Activated naive CD4-positive, alpha-beta T cell treated with anti-CD3 and anti-CD28 coated beads, Interleukin-2, amount 10 ng/mL, durations not matched to agents 7 days and 5 days (primary cell): ENCODE measurements around the gene ADAMTSL5.
A peak's percentile ranks its signal among the peaks of the same experiment; 100 is the strongest.

Experiments used
- CTCF ChIA-PET: fragments of 350-600 bp; sonication (Branson Sonifier 250); formaldehyde crosslinking; loops from one replicate; lab custom pipeline; 2021; ENCODE audit warnings: antibody characterized with exemption; lab: Charles Lee
- DNase-seq: peaks from one replicate; pipeline ENCODE4 v3.0.0-alpha.2; 2020
- H3K27ac Mint-ChIP-seq: one replicate; pipeline ENCODE4 v1.8.0; 2021; ENCODE audit warnings: mild to moderate bottlenecking, moderate library complexity, mixed read lengths
- H3K27me3 Mint-ChIP-seq: one replicate; pipeline ENCODE4 v1.8.0; 2021; ENCODE audit warnings: mild to moderate bottlenecking, mixed read lengths
- H3K36me3 Mint-ChIP-seq: one replicate; pipeline ENCODE4 v1.8.0; 2021; ENCODE audit warnings: mixed read lengths
- H3K4me1 Mint-ChIP-seq: one replicate; pipeline ENCODE4 v1.8.0; 2021; ENCODE audit warnings: mixed read lengths
- H3K4me3 Mint-ChIP-seq: one replicate; pipeline ENCODE4 v1.8.0; 2021; ENCODE audit warnings: mild to moderate bottlenecking, moderate library complexity, mixed read lengths
- H3K9me3 Mint-ChIP-seq: one replicate; pipeline ENCODE4 v1.8.0; 2021; ENCODE audit warnings: mixed read lengths

ADAMTSL5 gene

GRCh38 chr19:1490311-1491113 is 22.3 kb downstream of the ADAMTSL5 start, which contains the start of gene PCSK4:
Gene PCSK4 (minus strand): TSS chr19:1490350. CDS start chr19:1490346, 4 bp downstream.
- peaks cover 18% of the 10 kb centered on the region for H3K4me1 Mint-ChIP-seq

DNA sequence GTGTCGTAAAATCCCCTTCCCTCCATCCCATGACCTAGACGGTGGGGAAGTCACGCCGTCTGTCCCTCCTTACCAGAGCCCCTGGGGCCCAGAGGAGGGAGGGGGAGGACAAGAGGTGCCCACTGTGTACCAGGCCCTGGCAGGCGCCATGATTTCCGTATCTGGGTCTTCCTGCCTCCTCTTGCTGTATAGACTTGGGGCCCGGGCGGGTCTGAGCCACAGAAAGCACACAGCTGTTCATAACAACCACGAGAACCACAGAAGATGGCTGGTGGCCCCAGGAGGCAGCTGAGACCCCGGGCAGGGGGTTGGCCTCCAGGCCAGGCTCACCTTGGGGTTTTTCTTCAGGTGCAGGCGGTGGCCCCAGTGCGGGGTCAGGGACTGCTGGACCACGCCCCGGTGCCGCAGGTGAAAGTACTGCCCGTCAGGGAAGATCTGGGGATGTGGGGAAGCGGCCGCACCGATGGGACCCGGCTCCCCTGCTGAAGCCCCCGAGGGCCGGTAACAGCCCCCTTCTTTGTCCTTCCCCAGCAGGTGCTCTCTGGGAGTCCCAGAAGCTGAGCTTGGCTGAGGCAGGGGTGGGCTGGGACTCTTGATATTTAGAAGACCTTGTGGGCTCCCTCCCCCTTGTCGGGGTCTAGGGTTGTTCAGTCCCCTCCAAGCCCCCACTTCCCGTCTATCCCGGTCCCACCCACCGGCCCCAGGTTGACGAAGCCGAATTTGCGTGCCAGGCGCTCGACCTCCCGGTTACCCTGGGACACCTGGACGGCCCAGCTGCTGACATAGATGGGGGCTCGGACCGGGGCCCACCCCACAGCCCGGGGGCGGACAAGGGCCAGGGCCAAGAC is 23.1 kb downstream of the ADAMTSL5 start:
- H3K4me1 Mint-ChIP-seq: peaks cover 18% of the 10 kb centered on the region

More at GRCh38 chr19:1490311-1491113, 22.3 kb downstream of the ADAMTSL5 start, which contains the start of gene PCSK4:
- peak; percentile 98 for DNase-seq
- H3K9me3 Mint-ChIP-seq: no peaks in the 10 kb centered on the region
- H3K27me3 Mint-ChIP-seq: peaks cover 38% of the 10 kb centered on the region
- peak within 1 kb of the TSS; percentile 85 for H3K4me3 Mint-ChIP-seq
- peak within 1 kb of the TSS; percentile 83 for H3K27ac Mint-ChIP-seq
- H3K36me3 Mint-ChIP-seq: no peaks in the 10 kb centered on the region
- CTCF ChIA-PET: interaction anchor here (1.0 kb wide), 1 partner anchor 15 kb away, joined by 3 read pairs; no protein-coding TSS in a partner anchor

GRCh38 chr19:1488282-1488601 is 24.6 kb downstream of the ADAMTSL5 start:
- no peaks in the 10 kb centered on the region for H3K9me3 Mint-ChIP-seq
- H3K4me3 Mint-ChIP-seq: no peak overlapping the region
- peaks cover 18% of the 10 kb centered on the region for H3K4me1 Mint-ChIP-seq
- no peaks in the 10 kb centered on the region for H3K36me3 Mint-ChIP-seq
- no peak for DNase-seq
- CTCF ChIA-PET: no interaction called here
- peaks cover 30% of the 10 kb centered on the region for H3K27me3 Mint-ChIP-seq
- H3K27ac Mint-ChIP-seq: no peak overlapping the region

More for the DNA sequence above, 23.1 kb downstream of the ADAMTSL5 start:
- H3K9me3 Mint-ChIP-seq: no peaks in the 10 kb centered on the region
- CTCF ChIA-PET: no interaction called here
- peaks cover 38% of the 10 kb centered on the region for H3K27me3 Mint-ChIP-seq
- peak overlapping the region; percentile 70 for H3K27ac Mint-ChIP-seq
- H3K36me3 Mint-ChIP-seq: no peaks in the 10 kb centered on the region
- peak overlapping the region; percentile 85 for H3K4me3 Mint-ChIP-seq
- peak; percentile 34 for DNase-seq

GRCh38 chr19:1487576-1488281 is 25.1 kb downstream of the ADAMTSL5 start:
- no peak overlapping the region for H3K27ac Mint-ChIP-seq
- peaks cover 25% of the 10 kb centered on the region for H3K27me3 Mint-ChIP-seq
- H3K9me3 Mint-ChIP-seq: no peaks in the 10 kb centered on the region
- DNase-seq: no peak
- H3K4me3 Mint-ChIP-seq: no peak overlapping the region
- peaks cover 18% of the 10 kb centered on the region for H3K4me1 Mint-ChIP-seq
- CTCF ChIA-PET: no interaction called here
- H3K36me3 Mint-ChIP-seq: no peaks in the 10 kb centered on the region

- Mint-ChIP-seq H3K27ac (no peak overlapping the region), H3K4me3 (no peak overlapping the region), H3K27me3 (peaks cover 17% of the 10 kb centered on the region), H3K9me3 (no peaks in the 10 kb centered on the region), H3K36me3 (no peaks in the 10 kb centered on the region), H3K4me1 (peaks cover 17% of the 10 kb centered on the region)
- DNase-seq: no peak
- CTCF ChIA-PET: no interaction called here
Measured at GRCh38 chr19:1486720-1487575, 25.9 kb downstream of the ADAMTSL5 start.

DNA sequence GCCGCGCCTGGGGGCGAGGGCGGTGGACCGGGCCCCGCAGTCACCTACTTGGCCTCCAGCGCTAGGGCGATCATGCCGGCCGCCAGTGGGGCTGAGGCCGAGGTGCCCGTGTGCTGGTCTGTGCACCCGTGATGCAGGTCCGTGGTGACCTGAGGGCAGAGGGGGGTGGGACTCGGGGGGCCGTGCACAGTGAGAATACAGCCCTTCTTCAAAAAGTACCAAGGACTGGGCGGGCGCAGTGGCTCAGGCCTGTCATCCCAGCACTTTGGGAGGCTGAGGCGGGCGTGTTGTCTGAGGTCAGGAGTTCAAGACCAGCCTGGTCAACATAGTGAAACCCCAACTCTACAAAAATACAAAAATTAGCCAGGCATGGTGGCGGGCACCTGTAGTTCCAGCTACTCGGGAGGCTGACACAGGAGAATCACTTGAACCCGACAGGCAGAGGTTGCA is 28.8 kb downstream of the ADAMTSL5 start:
- DNase-seq: no peak
- H3K4me3 Mint-ChIP-seq: no peak overlapping the region
- no peak overlapping the region for H3K27ac Mint-ChIP-seq
- H3K9me3 Mint-ChIP-seq: no peaks in the 10 kb centered on the region
- peaks cover 12% of the 10 kb centered on the region for H3K4me1 Mint-ChIP-seq
- peaks cover 14% of the 10 kb centered on the region for H3K27me3 Mint-ChIP-seq
- peaks cover 1% of the 10 kb centered on the region for H3K36me3 Mint-ChIP-seq
- CTCF ChIA-PET: no interaction called here

DNA sequence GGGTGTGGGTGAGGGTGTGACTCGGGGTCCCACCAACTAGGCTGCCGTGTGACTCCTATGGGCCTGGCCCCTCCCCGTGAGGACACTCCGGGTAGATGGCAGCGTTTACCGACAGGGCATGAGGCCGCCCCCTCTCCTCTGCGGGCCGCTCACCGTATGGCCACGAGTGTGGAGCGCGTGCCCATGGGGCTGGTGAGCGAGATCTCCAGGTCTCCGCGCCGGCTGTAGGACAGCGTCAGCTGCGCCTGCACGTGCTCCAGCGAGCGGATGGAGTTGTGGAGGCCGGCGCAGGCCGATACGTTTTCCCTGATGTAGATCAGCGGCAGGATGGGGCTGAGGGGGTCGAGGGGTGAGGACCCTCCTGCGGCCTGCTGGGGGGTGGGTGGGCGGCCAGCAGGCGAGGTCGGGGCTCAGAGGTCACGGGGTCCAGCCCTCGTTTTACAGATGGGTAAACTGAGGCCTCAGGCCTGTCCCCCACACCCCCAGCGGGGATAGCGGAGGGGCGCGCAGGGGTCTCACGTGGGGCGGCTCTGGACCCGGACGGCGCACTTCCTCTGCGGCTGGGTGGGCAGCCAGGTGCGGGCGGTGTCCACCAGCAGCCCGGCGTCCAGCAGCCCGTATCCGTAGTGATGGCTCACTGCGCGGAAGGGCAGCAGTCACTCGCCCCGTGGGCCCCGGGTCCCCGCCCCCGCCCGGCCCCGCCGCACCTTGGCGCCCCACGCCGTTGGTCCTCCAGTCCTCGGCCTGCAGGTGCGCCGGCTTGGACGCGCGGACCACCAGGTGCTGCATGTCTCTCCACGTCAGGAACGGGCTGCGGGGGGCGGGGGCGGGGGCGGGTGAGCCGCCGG is 29.5 kb downstream of the ADAMTSL5 start:
- no peaks in the 10 kb centered on the region for H3K9me3 Mint-ChIP-seq
- peaks cover 13% of the 10 kb centered on the region for H3K4me1 Mint-ChIP-seq
- H3K36me3 Mint-ChIP-seq: peaks cover 2% of the 10 kb centered on the region
- H3K4me3 Mint-ChIP-seq: no peak overlapping the region
- CTCF ChIA-PET: no interaction called here
- no peak for DNase-seq
- peaks cover 14% of the 10 kb centered on the region for H3K27me3 Mint-ChIP-seq
- H3K27ac Mint-ChIP-seq: no peak overlapping the region

DNA sequence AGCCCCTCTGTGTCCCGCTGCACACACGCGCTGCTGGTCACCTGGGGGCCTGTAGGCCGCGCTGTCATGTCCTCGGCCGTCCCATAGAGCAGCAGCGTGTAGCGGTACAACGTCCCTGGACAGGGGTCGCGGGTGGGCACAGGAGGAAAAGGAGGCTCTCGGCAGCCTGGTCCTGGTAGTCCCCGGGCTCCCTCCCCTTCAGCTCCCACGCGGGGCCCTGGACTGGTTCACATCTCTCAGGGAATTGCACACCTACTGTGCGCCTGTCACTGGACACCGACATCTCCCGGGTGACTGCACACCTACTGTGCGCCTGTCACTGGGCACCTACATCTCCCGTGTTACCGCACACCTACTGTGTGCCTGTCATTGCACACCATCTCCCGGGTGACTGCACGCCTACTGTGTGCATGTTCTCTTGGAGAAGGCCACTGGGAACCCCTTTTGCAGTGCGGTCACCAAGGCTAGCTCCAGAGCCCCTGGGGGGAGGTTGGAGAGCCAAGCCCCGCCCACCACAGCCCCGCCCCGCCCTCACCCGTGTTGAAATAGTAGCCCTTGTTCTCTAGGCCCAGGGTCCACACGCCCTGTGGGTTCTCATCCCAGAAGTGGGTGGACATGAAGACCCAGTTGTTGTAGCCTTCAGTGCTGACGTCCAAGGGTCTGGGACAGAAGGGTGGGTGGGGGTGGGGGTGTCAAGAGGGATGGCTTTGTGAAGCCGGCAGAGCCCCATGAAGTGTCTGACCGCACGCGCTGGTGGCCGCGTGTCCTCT is 30.3 kb downstream of the ADAMTSL5 start:
- H3K9me3 Mint-ChIP-seq: no peaks in the 10 kb centered on the region

GRCh38 chr19:1481893-1482360 is 30.9 kb downstream of the ADAMTSL5 start:
- DNase-seq: no peak
- peaks cover 24% of the 10 kb centered on the region for H3K4me1 Mint-ChIP-seq
- H3K36me3 Mint-ChIP-seq: peaks cover 6% of the 10 kb centered on the region
- no peak overlapping the region for H3K4me3 Mint-ChIP-seq
- H3K27me3 Mint-ChIP-seq: peaks cover 14% of the 10 kb centered on the region
- no peak overlapping the region for H3K27ac Mint-ChIP-seq
- CTCF ChIA-PET: no interaction called here
- no peaks in the 10 kb centered on the region for H3K9me3 Mint-ChIP-seq

More for the DNA sequence above, 30.3 kb downstream of the ADAMTSL5 start:
- no peak overlapping the region for H3K4me3 Mint-ChIP-seq
- H3K27me3 Mint-ChIP-seq: peaks cover 14% of the 10 kb centered on the region
- peaks cover 2% of the 10 kb centered on the region for H3K36me3 Mint-ChIP-seq
- peaks cover 19% of the 10 kb centered on the region for H3K4me1 Mint-ChIP-seq
- H3K27ac Mint-ChIP-seq: no peak overlapping the region
- no peak for DNase-seq
- CTCF ChIA-PET: no interaction called here

DNA sequence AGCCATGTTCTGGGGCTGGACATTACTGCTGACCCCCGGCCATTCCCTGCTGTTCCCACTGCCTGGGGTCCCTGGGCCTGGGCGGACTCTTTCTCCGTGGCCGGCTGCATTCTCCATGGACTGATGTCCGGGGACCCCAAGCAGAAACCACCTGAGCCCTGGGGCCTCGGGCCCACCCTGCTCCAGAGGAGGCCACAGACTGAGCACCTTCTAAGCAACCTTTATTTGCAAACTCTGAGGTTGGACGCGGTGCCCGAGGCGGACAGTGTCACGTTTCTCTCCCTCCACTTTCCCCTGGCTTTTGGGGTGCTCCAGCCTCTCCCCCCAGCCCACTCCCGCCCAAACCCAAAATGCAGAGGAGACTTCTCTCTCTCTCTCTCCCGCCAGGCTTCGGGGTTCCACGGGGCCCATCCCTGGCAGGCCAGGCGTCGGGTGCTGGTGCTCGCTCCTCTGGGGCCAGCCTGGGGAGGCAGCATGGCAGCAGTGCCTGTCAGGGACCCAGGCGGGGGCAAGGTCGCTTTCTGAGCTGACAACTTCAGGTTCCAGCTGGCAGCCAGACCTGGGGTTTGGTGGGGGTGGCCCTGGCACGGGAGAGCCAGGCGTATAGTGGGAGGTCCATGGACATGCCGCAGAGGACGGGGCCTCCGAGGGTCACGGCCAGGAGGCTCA is 31.5 kb downstream of the ADAMTSL5 start:
- Mint-ChIP-seq H3K4me1 (peaks cover 25% of the 10 kb centered on the region), H3K27me3 (peaks cover 14% of the 10 kb centered on the region), H3K9me3 (no peaks in the 10 kb centered on the region), H3K36me3 (peaks cover 6% of the 10 kb centered on the region), H3K4me3 (no peak overlapping the region), H3K27ac (no peak overlapping the region)
- DNase-seq: no peak
- CTCF ChIA-PET: no interaction called here

- CTCF ChIA-PET: no interaction called here
Measured at GRCh38 chr19:1478934-1479707, 33.7 kb downstream of the ADAMTSL5 start, which contains the start of gene C19orf25. Gene C19orf25 (minus strand): TSS chr19:1479215. CDS start chr19:1478903, 312 bp downstream.

More at GRCh38 chr19:1478934-1479707, 33.7 kb downstream of the ADAMTSL5 start, which contains the start of gene C19orf25:
- Mint-ChIP-seq H3K4me3 (peak within 1 kb of the TSS; percentile 93), H3K4me1 (peaks cover 25% of the 10 kb centered on the region), H3K27me3 (peaks cover 16% of the 10 kb centered on the region), H3K9me3 (no peaks in the 10 kb centered on the region), H3K36me3 (peaks cover 6% of the 10 kb centered on the region), H3K27ac (peak within 1 kb of the TSS; percentile 91)
- peak; percentile 96 for DNase-seq
